ENCODE results near the gene MTFP1. TPM values are rescaled to one million over a fixed set of nuclear protein-coding genes. Genes with fewer than 3 reads are reported as not detected.
"Not testable (repeated sequence)": the region's sequence is repeated elsewhere in the genome, so short reads cannot be mapped to it uniquely, and the experiment has no call there.

The MTFP1 gene
- total RNA-seq, 2 donors from 2014 or later: 9.9 to 18.5 TPM

GRCh38 chr22:30397656-30398635 lies 27.6 kb upstream of the MTFP1 start:
- WGBS, 2 donors: 21 to 35% methylated on average over 5 to 11 of the region's 11 CpGs
- Histone ChIP-seq H3K4me1 (peaks cover 23% of the 10 kb centered on the region), H3K27me3 (no peaks in the 10 kb centered on the region), H3K4me3 (peak overlapping the region in 1 of 2 donors; percentile 61), H3K9me3 (no peaks in the 10 kb centered on the region), H3K27ac (peak overlapping the region in 2 of 4 donors; percentile 56 to 61), H3K36me3 (replicated peaks in 1 of 2; ENCODE audit: insufficient read depth in 1 of 2, low read depth in 2 of 2) (no peaks in the 10 kb centered on the region)
- DNase-seq: peak in 1 of 4 donors; percentile 23
- no peak for TF ChIP-seq POLR2A (IDR thresholded peaks at IDR 0.05)
- TF ChIP-seq CTCF (IDR thresholded peaks at IDR 0.05): no peak
- intact Hi-C loops (cut with DNase I): no loop called here
- ATAC-seq: peak; percentile 2

- H3K4me1 ChIP-seq: peaks cover 23% of the 10 kb centered on the region
- intact Hi-C loops (cut with DNase I): no loop called here
- no peaks in the 10 kb centered on the region for H3K27me3 ChIP-seq
- H3K36me3 ChIP-seq (replicated peaks in 1 of 2; ENCODE audit: insufficient read depth in 1 of 2, low read depth in 2 of 2): no peaks in the 10 kb centered on the region
- DNase-seq (no peak), ATAC-seq (no peak)
- H3K27ac ChIP-seq: no peak overlapping the region
- WGBS, 2 donors: 59 to 69% methylated on average over 22 to 25 of the region's 25 CpGs
- H3K9me3 ChIP-seq: no peaks in the 10 kb centered on the region
- no peak overlapping the region for H3K4me3 ChIP-seq
- TF ChIP-seq POLR2A (IDR thresholded peaks at IDR 0.05) (no peak), CTCF (IDR thresholded peaks at IDR 0.05) (no peak)
Observed at GRCh38 chr22:30398685-30399680, 26.6 kb upstream of the MTFP1 start.

DNA sequence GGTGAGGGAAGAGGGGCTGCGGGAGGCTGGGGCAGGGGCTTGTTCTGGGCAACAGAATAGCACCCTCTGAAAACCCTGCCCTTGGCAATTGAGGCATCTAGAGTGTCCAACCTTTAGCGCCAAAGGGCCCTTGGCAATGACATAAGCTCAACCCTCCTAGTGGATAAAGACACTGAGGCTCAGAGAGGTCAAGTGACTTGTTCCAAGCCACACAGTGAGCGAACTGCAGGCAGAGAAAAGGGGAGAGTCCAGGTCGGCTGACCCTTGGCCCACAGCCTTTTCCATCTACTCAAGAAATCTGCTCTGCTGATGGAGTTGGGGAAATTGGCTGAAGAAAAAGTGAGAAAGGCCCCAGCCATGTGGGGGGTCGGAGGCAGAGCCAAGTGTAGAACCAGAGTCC lies 25.9 kb upstream of the MTFP1 start:
- intact Hi-C loops (cut with DNase I): no loop called here
- Histone ChIP-seq H3K27ac (no peak overlapping the region), H3K36me3 (replicated peaks in 1 of 2; ENCODE audit: insufficient read depth in 1 of 2, low read depth in 2 of 2) (no peaks in the 10 kb centered on the region), H3K9me3 (no peaks in the 10 kb centered on the region), H3K27me3 (no peaks in the 10 kb centered on the region), H3K4me3 (no peak overlapping the region), H3K4me1 (peaks cover 23% of the 10 kb centered on the region)
- no peak for ATAC-seq
- TF ChIP-seq POLR2A (IDR thresholded peaks at IDR 0.05): no peak
- no peak for TF ChIP-seq CTCF (IDR thresholded peaks at IDR 0.05)
- WGBS, 2 donors: 72 to 87% methylated on average over 5 of the region's 5 CpGs
- DNase-seq: no peak

DNA sequence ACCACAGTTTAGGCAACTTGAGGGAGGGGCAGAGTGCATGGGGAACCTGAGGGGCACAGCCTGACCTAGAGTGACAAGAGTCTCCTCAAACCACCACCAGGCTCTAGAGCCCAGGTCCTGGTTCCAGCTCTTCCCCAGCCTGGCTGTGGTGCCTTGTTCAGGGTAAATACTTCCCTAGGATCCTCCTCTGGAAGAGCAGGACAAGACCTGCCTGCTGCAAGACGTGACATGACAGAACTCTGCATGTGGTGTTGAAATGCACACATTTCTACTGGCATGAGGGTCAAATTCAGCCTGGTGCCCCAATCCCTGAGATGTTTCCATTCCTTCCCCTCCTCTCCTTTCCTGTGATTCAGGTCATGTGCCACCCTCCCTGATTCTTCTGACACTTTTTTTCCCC lies 25.4 kb upstream of the MTFP1 start:
- 86 to 88% methylated on average over 1 of the region's 1 CpG for WGBS, 2 donors
- TF ChIP-seq POLR2A (IDR thresholded peaks at IDR 0.05): no peak
- no peak for TF ChIP-seq CTCF (IDR thresholded peaks at IDR 0.05)
- H3K27ac ChIP-seq: no peak overlapping the region

GRCh38 chr22:30401024-30401423 lies 24.5 kb upstream of the MTFP1 start:
- WGBS, 2 donors: 97 to 98% methylated on average over 3 of the region's 3 CpGs
- H3K27me3 ChIP-seq; DNase-seq; H3K9me3 ChIP-seq; ATAC-seq; H3K27ac ChIP-seq; intact Hi-C loops (cut with DNase I); H3K4me3 ChIP-seq; H3K36me3 ChIP-seq (replicated peaks in 1 of 2; ENCODE audit: insufficient read depth in 1 of 2, low read depth in 2 of 2): not testable (repeated sequence)
- peaks cover 23% of the 10 kb centered on the region for H3K4me1 ChIP-seq

More for the DNA sequence above, 25.4 kb upstream of the MTFP1 start:
- Histone ChIP-seq H3K4me1 (peaks cover 23% of the 10 kb centered on the region), H3K4me3 (no peak overlapping the region), H3K9me3 (no peaks in the 10 kb centered on the region), H3K36me3 (replicated peaks in 1 of 2; ENCODE audit: insufficient read depth in 1 of 2, low read depth in 2 of 2) (no peaks in the 10 kb centered on the region), H3K27me3 (no peaks in the 10 kb centered on the region)
- intact Hi-C loops (cut with DNase I): no loop called here
- ATAC-seq (no peak), DNase-seq (no peak)
